Kidney (tissue), 14 donors: ENCODE data around the gene GRB10. TPM values are rescaled to one million over a fixed set of nuclear protein-coding genes. Genes with fewer than 3 reads are reported as not detected.

ENCODE experiments used
- DNase-seq, 5 donors: peaks; one replicate each; pipeline ENCODE4 v3.0.0-alpha.2; 2013 to 2020
- FAIRE-seq: peaks from 2 replicates; lab custom pipeline; 2012; peaks lifted over from hg19 to GRCh38; lab: Jason Lieb, UNC
- H3K27ac ChIP-seq, 2 donors: one replicate each; pipeline ENCODE4 v1.7.0; 2013; ENCODE audit warnings: low read depth in 2 of 2, low read length in 2 of 2, inconsistent platforms in 1 of 2
- H3K27me3 ChIP-seq: one replicate; pipeline ENCODE4 v1.7.1; 2013; ENCODE audit warnings: low read length, inconsistent platforms; ENCODE audit not compliant: control insufficient read depth, insufficient read depth
- H3K36me3 ChIP-seq, 3 donors: one replicate each; pipeline versions ENCODE4 v1.7.0 to v1.7.1; 2013; ENCODE audit warnings: low read length in 3 of 3, control low read depth in 1 of 3, inconsistent platforms in 1 of 3; ENCODE audit not compliant: insufficient read depth in 3 of 3, control insufficient read depth in 2 of 3
- H3K4me1 ChIP-seq, 3 donors: one replicate each; pipeline versions ENCODE4 v1.7.0 to v1.7.1; 2013; ENCODE audit warnings: low read length in 3 of 3, inconsistent platforms in 1 of 3, low read depth in 1 of 3; ENCODE audit not compliant: control insufficient read depth in 2 of 3, insufficient read depth in 2 of 3
- H3K4me3 ChIP-seq, 3 donors: one replicate each; pipeline versions ENCODE4 v1.7.0 to v1.8.1; 2013; ENCODE audit warnings: low read length in 3 of 3, control low read depth in 1 of 3, inconsistent platforms in 1 of 3
- H3K9ac ChIP-seq, 3 donors: one replicate each; pipeline versions ENCODE4 v1.7.0 to v1.7.1; 2013; ENCODE audit warnings: low read length in 3 of 3, control low read depth in 1 of 3, inconsistent platforms in 1 of 3
- H3K9me3 ChIP-seq, 3 donors: one replicate each; pipeline versions ENCODE4 v1.7.0 to v1.7.1; 2013; ENCODE audit warnings: low read length in 3 of 3, control low read depth in 1 of 3, inconsistent platforms in 1 of 3; ENCODE audit not compliant: control insufficient read depth in 2 of 3, insufficient read depth in 1 of 3
- intact Hi-C: fragments of 100-400 bp; cut with DNase I; formaldehyde crosslinking; loops from one replicate; pipeline ENCODE4 v1.11.1; 2022
- polyA plus RNA-seq: library from polyadenylated mRNA; stranded (reverse); fragments of 350-450 nt; fragmentation: Illumina TruSeq; extraction: RNeasy Lipid Tissue Mini Kit (QIAGEN cat#74804); gene quantifications from one replicate; pipeline ENCODE4 v1.2.3, GENCODE V29; 2014; ENCODE audit warnings: low read depth, low replicate concordance; ENCODE audit not compliant: insufficient read depth
- total RNA-seq: library from RNA; stranded (reverse); fragmentation: NEBNext Ultra II Directional; extraction: Animal tissue kit (Norgen Biotek cat#: 25700); gene quantifications from one replicate; pipeline ENCODE4 v1.2.1, GENCODE V29; 2021
- TF ChIP-seq, protein P1 (sequence below): IDR thresholded peaks from 3 replicates; pipeline ENCODE4 v1.5.1; 2012; ENCODE audit warnings: mild to moderate bottlenecking, moderate library complexity, borderline replicate concordance; ENCODE audit not compliant: insufficient read depth; ENCODE audit errors: extremely low read depth
- donor health status: control.
- donor health status: control.
- donor health status: control.
- donor health status: control.
- donor health status: control.
- donor health status: DM: yes; HTN: yes; CAD: no.
- donor health status: Normal renal cell carcinoma (clear cell type).

Gene GRB10
- total and polyA plus RNA-seq, 2 donors from 2014 or later = 32.3 to 57.8 TPM

DNA sequence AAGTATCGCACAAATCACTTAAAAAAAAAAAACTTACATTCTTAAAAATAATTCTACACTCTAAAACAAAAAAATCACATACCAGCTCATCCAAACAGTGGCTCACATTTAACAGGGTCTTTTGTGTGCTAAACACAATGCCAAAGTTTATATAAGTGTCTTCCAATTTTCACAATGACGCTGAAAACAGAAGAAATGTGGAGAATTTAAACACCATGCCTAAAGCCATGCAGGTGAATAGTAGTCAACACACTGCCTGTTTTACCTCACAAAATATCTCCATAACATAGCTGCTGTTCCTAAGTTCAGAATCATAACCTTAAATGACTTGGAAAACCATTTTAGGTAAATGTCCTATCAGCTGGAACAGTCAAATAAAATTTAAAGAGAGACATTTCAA is 55.0 kb downstream of the GRB10 start:
- TF ChIP-seq, protein P1, sequence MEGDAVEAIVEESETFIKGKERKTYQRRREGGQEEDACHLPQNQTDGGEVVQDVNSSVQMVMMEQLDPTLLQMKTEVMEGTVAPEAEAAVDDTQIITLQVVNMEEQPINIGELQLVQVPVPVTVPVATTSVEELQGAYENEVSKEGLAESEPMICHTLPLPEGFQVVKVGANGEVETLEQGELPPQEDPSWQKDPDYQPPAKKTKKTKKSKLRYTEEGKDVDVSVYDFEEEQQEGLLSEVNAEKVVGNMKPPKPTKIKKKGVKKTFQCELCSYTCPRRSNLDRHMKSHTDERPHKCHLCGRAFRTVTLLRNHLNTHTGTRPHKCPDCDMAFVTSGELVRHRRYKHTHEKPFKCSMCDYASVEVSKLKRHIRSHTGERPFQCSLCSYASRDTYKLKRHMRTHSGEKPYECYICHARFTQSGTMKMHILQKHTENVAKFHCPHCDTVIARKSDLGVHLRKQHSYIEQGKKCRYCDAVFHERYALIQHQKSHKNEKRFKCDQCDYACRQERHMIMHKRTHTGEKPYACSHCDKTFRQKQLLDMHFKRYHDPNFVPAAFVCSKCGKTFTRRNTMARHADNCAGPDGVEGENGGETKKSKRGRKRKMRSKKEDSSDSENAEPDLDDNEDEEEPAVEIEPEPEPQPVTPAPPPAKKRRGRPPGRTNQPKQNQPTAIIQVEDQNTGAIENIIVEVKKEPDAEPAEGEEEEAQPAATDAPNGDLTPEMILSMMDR = no peak
- H3K27ac ChIP-seq = no peak overlapping the region
- H3K4me1 ChIP-seq = peaks cover 0 to 15% (median 9%) of the 10 kb centered on the region in 3 donors
- FAIRE-seq = no peak
- DNase-seq = no peak
- H3K9me3 ChIP-seq = no peaks in the 10 kb centered on the region
- no peaks in the 10 kb centered on the region for H3K27me3 ChIP-seq
- no peak overlapping the region for H3K9ac ChIP-seq
- intact Hi-C loops = no loop called here
- peaks cover 0 to 6% (median 0%) of the 10 kb centered on the region in 3 donors for H3K36me3 ChIP-seq
- no peak overlapping the region for H3K4me3 ChIP-seq

DNA sequence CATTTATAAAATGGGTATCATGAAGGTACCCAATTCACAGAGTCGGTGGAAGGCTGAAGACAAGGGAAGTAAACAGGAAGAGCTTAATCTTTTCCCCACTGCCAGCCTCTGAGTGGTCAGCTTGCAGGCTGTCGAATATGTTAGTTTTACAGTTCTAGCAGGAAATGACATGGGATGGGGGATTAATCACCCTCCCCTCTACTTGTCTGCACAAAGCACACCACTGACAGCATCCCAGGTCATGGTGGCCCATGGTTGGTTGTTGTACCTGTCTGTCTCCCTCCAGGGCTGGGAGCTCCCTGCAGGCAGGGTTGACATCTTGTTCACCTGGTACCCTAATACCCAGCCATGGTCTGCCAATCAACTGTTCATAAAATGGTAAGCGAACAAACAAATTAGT is 55.6 kb downstream of the GRB10 start:
- DNase-seq (no peak), FAIRE-seq (no peak)
- Histone ChIP-seq H3K27me3 (no peaks in the 10 kb centered on the region), H3K4me1 (peaks cover 0 to 15% (median 12%) of the 10 kb centered on the region in 3 donors), H3K4me3 (no peak overlapping the region), H3K27ac (no peak overlapping the region), H3K36me3 (peaks cover 0 to 6% (median 0%) of the 10 kb centered on the region in 3 donors), H3K9ac (no peak overlapping the region), H3K9me3 (no peaks in the 10 kb centered on the region)
- intact Hi-C loops = no loop called here
- TF ChIP-seq, protein P1 = no peak

DNA sequence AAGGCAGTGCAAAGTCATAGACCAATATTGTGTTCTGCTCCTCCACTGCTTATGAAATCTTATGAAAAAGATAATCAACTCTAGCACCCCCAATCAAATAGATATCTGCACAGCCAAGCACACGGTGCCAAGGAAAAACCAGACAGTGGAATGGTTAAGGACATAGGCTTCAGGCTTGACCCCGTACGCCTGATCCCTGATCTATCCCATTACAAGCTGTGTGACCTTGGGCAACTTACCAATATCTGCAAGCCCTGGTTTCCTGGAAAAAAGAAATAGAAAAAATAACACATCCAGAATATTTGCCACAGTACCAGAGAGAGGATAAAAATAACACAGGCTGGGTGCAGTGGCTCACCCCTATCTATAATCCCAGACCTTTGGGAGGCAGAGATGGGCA is 56.9 kb downstream of the GRB10 start:
- intact Hi-C loops = no loop called here
- H3K4me1 ChIP-seq = peaks cover 0 to 17% (median 8%) of the 10 kb centered on the region in 3 donors
- no peak overlapping the region for H3K4me3 ChIP-seq
- H3K27me3 ChIP-seq = no peaks in the 10 kb centered on the region
- H3K9ac ChIP-seq = no peak overlapping the region
- DNase-seq = no peak
- H3K36me3 ChIP-seq = peaks cover 0 to 6% (median 0%) of the 10 kb centered on the region in 3 donors
- FAIRE-seq = no peak
- no peaks in the 10 kb centered on the region for H3K9me3 ChIP-seq
- TF ChIP-seq, protein P1 = no peak
- no peak overlapping the region for H3K27ac ChIP-seq
